Subcutaneous abdominal adipose tissue (tissue), 5 donors: ENCODE measurements around the gene METTL16.
"Not testable (repeated sequence)": the region's sequence is repeated elsewhere in the genome, so short reads cannot be mapped to it uniquely, and the experiment has no call there.

Experiments
- H3K27ac ChIP-seq: one replicate; pipeline ENCODE4 v1.7.0; 2013; ENCODE audit warnings: low read depth, mild to moderate bottlenecking, inconsistent platforms, low read length, moderate library complexity
- H3K27me3 ChIP-seq, 5 donors: one replicate each; pipeline ENCODE4 v1.7.0; 2013; ENCODE audit warnings: low read length in 5 of 5, inconsistent platforms in 1 of 5; ENCODE audit not compliant: control insufficient read depth in 5 of 5, insufficient read depth in 4 of 5
- H3K36me3 ChIP-seq, 5 donors: one replicate each; pipeline ENCODE4 v1.7.0; 2013; ENCODE audit warnings: low read length in 5 of 5; ENCODE audit not compliant: control insufficient read depth in 5 of 5, insufficient read depth in 5 of 5
- H3K4me1 ChIP-seq, 5 donors: one replicate each; pipeline ENCODE4 v1.7.0; 2013; ENCODE audit warnings: low read length in 5 of 5, mild to moderate bottlenecking in 3 of 5, moderate library complexity in 1 of 5; ENCODE audit not compliant: control insufficient read depth in 5 of 5, insufficient read depth in 5 of 5
- H3K4me3 ChIP-seq, 5 donors: one replicate each; pipeline ENCODE4 v1.7.0; 2013; ENCODE audit warnings: low read length in 5 of 5, low read depth in 1 of 5
- H3K9ac ChIP-seq, 5 donors: one replicate each; pipeline ENCODE4 v1.7.0; 2013; ENCODE audit warnings: low read length in 5 of 5, mild to moderate bottlenecking in 4 of 5, moderate library complexity in 3 of 5
- H3K9me3 ChIP-seq, 5 donors: one replicate each; pipeline ENCODE4 v1.7.0; 2013; ENCODE audit warnings: low read length in 5 of 5; ENCODE audit not compliant: control insufficient read depth in 5 of 5
- donor health status: healthy.
- donor health status: healthy.
- donor health status: healthy.
- donor health status: healthy.
- donor health status: healthy.

The METTL16 gene

GRCh38 chr17:2442166-2442565, 69.5 kb downstream of the METTL16 start:
- no peak overlapping the region for H3K27ac ChIP-seq
- H3K4me1 ChIP-seq, result no peaks in the 10 kb centered on the region

GRCh38 chr17:2440930-2441329, 70.8 kb downstream of the METTL16 start:
- Histone ChIP-seq H3K27ac (no peak overlapping the region), H3K4me1 (no peaks in the 10 kb centered on the region), H3K9me3 (no peaks in the 10 kb centered on the region), H3K36me3 (peaks cover 3 to 34% (median 31%) of the 10 kb centered on the region in 5 donors), H3K9ac (no peak overlapping the region), H3K4me3 (no peak overlapping the region), H3K27me3 (no peaks in the 10 kb centered on the region)

More at GRCh38 chr17:2442166-2442565, 69.5 kb downstream of the METTL16 start:
- no peak overlapping the region for H3K9ac ChIP-seq
- H3K4me3 ChIP-seq, result no peak overlapping the region
- H3K36me3 ChIP-seq, result peaks cover 3 to 21% (median 20%) of the 10 kb centered on the region in 5 donors
- no peaks in the 10 kb centered on the region for H3K9me3 ChIP-seq
- H3K27me3 ChIP-seq, result no peaks in the 10 kb centered on the region

GRCh38 chr17:2439997-2440396, 71.7 kb downstream of the METTL16 start:
- not testable (repeated sequence) for H3K9ac ChIP-seq, H3K4me3 ChIP-seq, H3K27ac ChIP-seq, H3K4me1 ChIP-seq, H3K27me3 ChIP-seq, H3K9me3 ChIP-seq
- H3K36me3 ChIP-seq, result peaks cover under 1 to 40% (median 34%) of the 10 kb centered on the region in 5 donors

- Histone ChIP-seq H3K9me3 (no peaks in the 10 kb centered on the region), H3K4me1 (peaks cover 0 to 4% (median 0%) of the 10 kb centered on the region in 5 donors), H3K9ac (no peak overlapping the region), H3K36me3 (peaks cover 0 to 48% (median 37%) of the 10 kb centered on the region in 5 donors), H3K27ac (no peak overlapping the region), H3K4me3 (no peak overlapping the region), H3K27me3 (no peaks in the 10 kb centered on the region)
Measured at GRCh38 chr17:2438823-2439222, 72.9 kb downstream of the METTL16 start.

- Histone ChIP-seq H3K4me3 (no peak overlapping the region), H3K36me3 (peaks cover 2 to 59% (median 50%) of the 10 kb centered on the region in 5 donors), H3K9me3 (no peaks in the 10 kb centered on the region), H3K9ac (no peak overlapping the region), H3K4me1 (peaks cover 0 to 4% (median 0%) of the 10 kb centered on the region in 5 donors), H3K27ac (no peak overlapping the region), H3K27me3 (no peaks in the 10 kb centered on the region)
Measured at GRCh38 chr17:2436316-2436905, 75.3 kb downstream of the METTL16 start.

GRCh38 chr17:2435862-2436261, 75.8 kb downstream of the METTL16 start:
- no peak overlapping the region for H3K4me3 ChIP-seq
- H3K9me3 ChIP-seq, result no peaks in the 10 kb centered on the region
- H3K36me3 ChIP-seq, result peaks cover 2 to 54% (median 49%) of the 10 kb centered on the region in 5 donors
- H3K27ac ChIP-seq, result no peak overlapping the region
- no peaks in the 10 kb centered on the region for H3K27me3 ChIP-seq
- peaks cover 0 to 4% (median 0%) of the 10 kb centered on the region in 5 donors for H3K4me1 ChIP-seq
- H3K9ac ChIP-seq, result no peak overlapping the region

GRCh38 chr17:2435181-2435741, 76.4 kb downstream of the METTL16 start:
- no peak overlapping the region for H3K4me3 ChIP-seq
- no peaks in the 10 kb centered on the region for H3K27me3 ChIP-seq
- peaks cover 0 to 4% (median 0%) of the 10 kb centered on the region in 5 donors for H3K4me1 ChIP-seq
- H3K9me3 ChIP-seq, result no peaks in the 10 kb centered on the region
- peaks cover 2 to 54% (median 49%) of the 10 kb centered on the region in 5 donors for H3K36me3 ChIP-seq
- H3K9ac ChIP-seq, result no peak overlapping the region
- no peak overlapping the region for H3K27ac ChIP-seq

GRCh38 chr17:2433696-2434095, 78.0 kb downstream of the METTL16 start:
- H3K36me3 ChIP-seq, result peaks cover 2 to 45% (median 44%) of the 10 kb centered on the region in 5 donors
- H3K27me3 ChIP-seq, result no peaks in the 10 kb centered on the region
- no peak overlapping the region for H3K9ac ChIP-seq
- H3K4me3 ChIP-seq, result no peak overlapping the region
- no peaks in the 10 kb centered on the region for H3K9me3 ChIP-seq
- H3K27ac ChIP-seq, result no peak overlapping the region
- H3K4me1 ChIP-seq, result peaks cover 0 to 4% (median 0%) of the 10 kb centered on the region in 5 donors

- H3K36me3 ChIP-seq, result peaks cover 1 to 12% (median 4%) of the 10 kb centered on the region in 5 donors
- H3K9ac ChIP-seq, result no peak overlapping the region
- no peaks in the 10 kb centered on the region for H3K9me3 ChIP-seq
- no peaks in the 10 kb centered on the region for H3K27me3 ChIP-seq
- H3K27ac ChIP-seq, result no peak overlapping the region
- H3K4me1 ChIP-seq, result no peaks in the 10 kb centered on the region
- no peak overlapping the region for H3K4me3 ChIP-seq
Measured at GRCh38 chr17:2427910-2428309, 83.8 kb downstream of the METTL16 start.

- H3K9ac ChIP-seq, result no peak overlapping the region
- no peaks in the 10 kb centered on the region for H3K4me1 ChIP-seq
- H3K4me3 ChIP-seq, result no peak overlapping the region
- H3K36me3 ChIP-seq, result peaks cover 0 to 7% (median 0%) of the 10 kb centered on the region in 5 donors
- no peaks in the 10 kb centered on the region for H3K27me3 ChIP-seq
- H3K9me3 ChIP-seq, result no peaks in the 10 kb centered on the region
- no peak overlapping the region for H3K27ac ChIP-seq
Measured at GRCh38 chr17:2427215-2427614, 84.5 kb downstream of the METTL16 start.
